HepG2 (cell line): ENCODE results near the gene MALRD1. TPM values are rescaled to one million over a fixed set of nuclear protein-coding genes. Genes with fewer than 3 reads are reported as not detected.

ENCODE experiments used
- ATAC-seq: fragments of 200-7000 bp; cut with Tn5 transposase; 3 replicates; pipeline ENCODE4 v1.9.1; 2020; ENCODE audit warnings: mild to moderate bottlenecking, moderate library complexity
- BruUV-seq: library from RNA; stranded (reverse); fragments of 400-500 nt; replicated peaks from 2 replicates; lab custom pipeline; 2021; lab: Mats Ljungman, UMichigan
- CTCF ChIA-PET: fragments of 300-600 bp; formaldehyde crosslinking; extraction: SDS; loops from one replicate; lab custom pipeline; 2021; ENCODE audit warnings: low total read pairs, inconsistent platforms, low intra/inter-chr PET ratio; lab: Yijun Ruan, JAX
- POLR2A ChIA-PET: fragments of 350-600 bp; sonication (Branson Sonifier 250); formaldehyde crosslinking; loops from one replicate; lab custom pipeline; 2020; ENCODE audit warnings: antibody characterized with exemption, inconsistent platforms; lab: Yijun Ruan, JAX
- DNase-seq: peaks from one replicate; pipeline ENCODE4 v3.0.0-alpha.2; 2015; ENCODE audit warnings: low spot score
- FAIRE-seq: peaks from 3 replicates; lab custom pipeline; 2011; peaks lifted over from hg19 to GRCh38; lab: Jason Lieb, UNC
- H2AFZ ChIP-seq: one replicate; pipeline ENCODE4 v1.6.1; 2011; ENCODE audit warnings: low read length, inconsistent platforms
- H3K27ac ChIP-seq: fragments of 300-600 bp; 3 replicates; pipeline ENCODE4 v1.8.0; 2011; ENCODE audit warnings: mixed run types, mild to moderate bottlenecking, mixed read lengths, low read length, inconsistent platforms; ENCODE audit not compliant: insufficient read depth; ENCODE audit errors: extremely low read length
- H3K27me3 ChIP-seq, 2 experiments: fragments of 200-600 bp in 1 of 2; 2 replicates in 1 of 2; 3 replicates in 1 of 2; pipeline versions ENCODE4 v1.6.0 to v1.8.0; 2011; ENCODE audit warnings: low read length in 2 of 2, mild to moderate bottlenecking in 2 of 2, moderate library complexity in 2 of 2, inconsistent platforms in 1 of 2; ENCODE audit not compliant: insufficient read depth in 2 of 2, control insufficient read depth in 1 of 2
- H3K36me3 ChIP-seq, 2 experiments: fragments of 200-600 bp in 1 of 2; replicated peaks in 1 of 2; 2 replicates in 1 of 2; 3 replicates in 1 of 2; pipeline versions ENCODE4 v1.5.1 to v1.8.0; 2011; ENCODE audit warnings: low read length in 2 of 2, inconsistent platforms in 1 of 2; ENCODE audit not compliant: insufficient read depth in 2 of 2, control insufficient read depth in 1 of 2
- H3K4me1 ChIP-seq: 2 replicates; pipeline ENCODE4 v1.5.1; 2012; ENCODE audit warnings: low read length, inconsistent platforms; ENCODE audit not compliant: insufficient read depth
- H3K4me2 ChIP-seq: 2 replicates; pipeline ENCODE4 v1.6.0; 2011; ENCODE audit warnings: low read depth, low read length, inconsistent platforms
- H3K4me3 ChIP-seq, 3 experiments: fragments of 200-600 bp in 1 of 3; sonication (generic), shearing (Covaris generic) in 1 of 3; replicated peaks in 1 of 3; 2 replicates each; pipeline ENCODE4 v1.5.1; 2011 to 2016; ENCODE audit warnings: low read length in 3 of 3, inconsistent platforms in 2 of 3, low read depth in 2 of 3, mild to moderate bottlenecking in 2 of 3, control low read depth in 1 of 3, mixed read lengths in 1 of 3; ENCODE audit not compliant: insufficient read depth in 1 of 3
- H3K79me2 ChIP-seq: one replicate; pipeline ENCODE4 v1.6.1; 2011; ENCODE audit warnings: low read length, inconsistent platforms; ENCODE audit not compliant: insufficient read depth
- H3K9ac ChIP-seq: 2 replicates; pipeline ENCODE4 v1.6.0; 2011; ENCODE audit warnings: mild to moderate bottlenecking, low read depth, low read length, inconsistent platforms; ENCODE audit not compliant: insufficient read depth
- H3K9me3 ChIP-seq: 2 replicates; pipeline ENCODE4 v1.5.1; 2012; ENCODE audit warnings: mild to moderate bottlenecking, low read length
- H4K20me1 ChIP-seq: 2 replicates; pipeline ENCODE4 v1.6.0; 2011; ENCODE audit warnings: inconsistent platforms, mild to moderate bottlenecking, low read length, moderate library complexity; ENCODE audit not compliant: insufficient read depth
- AGO2 ChIP-seq: fragments of 200-400 bp; formaldehyde crosslinking; optimal IDR thresholded peaks from 2 replicates; pipeline ENCODE3; 2017; ENCODE audit warnings: mild to moderate bottlenecking, low read depth, low read length, moderate library complexity
- EZH2 ChIP-seq: conservative IDR thresholded peaks from 2 replicates; pipeline ENCODE4 v1.6.1; 2012; ENCODE audit warnings: mild to moderate bottlenecking, low read depth, low read length, moderate library complexity
- GMEB1 ChIP-seq: sonication (generic); formaldehyde crosslinking; IDR thresholded peaks from 2 replicates; pipeline ENCODE4 v1.5.1; 2020; ENCODE audit warnings: missing genetic modification reagents, mild to moderate bottlenecking, borderline replicate concordance
- HNRNPK ChIP-seq: fragments of 200-400 bp; formaldehyde crosslinking; IDR thresholded peaks from 2 replicates; pipeline ENCODE4 v1.6.1; 2018; ENCODE audit warnings: low read length, low read depth, moderate library complexity, mild to moderate bottlenecking; ENCODE audit not compliant: poor library complexity, severe bottlenecking
- JUN ChIP-seq: sonication (generic); formaldehyde crosslinking; IDR thresholded peaks from 2 replicates; pipeline ENCODE4 v1.4.0; 2020; ENCODE audit warnings: mild to moderate bottlenecking, missing genetic modification reagents
- KLF11 ChIP-seq: IDR thresholded peaks from 2 replicates; pipeline ENCODE4 v1.6.1; 2016; ENCODE audit warnings: missing compliant biosample characterization
- PRDM10 ChIP-seq: sonication (generic); formaldehyde crosslinking; IDR thresholded peaks from 2 replicates; pipeline ENCODE4 v1.4.0; 2020; ENCODE audit warnings: low read depth, missing genetic modification reagents
- RFX1 ChIP-seq: fragments of 450-650 bp; IDR thresholded peaks from 2 replicates; pipeline ENCODE4 v1.6.1; 2017
- SIX1 ChIP-seq: sonication (generic); formaldehyde crosslinking; IDR thresholded peaks from 2 replicates; pipeline ENCODE4 v1.4.0; 2020; ENCODE audit warnings: missing genetic modification reagents, borderline replicate concordance
- SP1 ChIP-seq, 2 experiments: fragments of 450-650 bp in 1 of 2; sonication (generic) in 1 of 2; formaldehyde crosslinking in 1 of 2; IDR thresholded peaks; 2 replicates each; pipeline versions ENCODE4 v1.4.0 to v1.6.1; 2016 to 2020; ENCODE audit warnings: missing genetic modification reagents in 1 of 2
- SP4 ChIP-seq: sonication (generic); formaldehyde crosslinking; IDR thresholded peaks from 2 replicates; pipeline ENCODE4 v1.8.1; 2023; ENCODE audit warnings: mild to moderate bottlenecking, missing genetic modification reagents
- TRIM24 ChIP-seq: sonication (generic); formaldehyde crosslinking; IDR thresholded peaks from 2 replicates; pipeline ENCODE4 v1.8.0; 2022; ENCODE audit warnings: mild to moderate bottlenecking, missing genetic modification reagents
- ZEB1 ChIP-seq: IDR thresholded peaks from 2 replicates; pipeline ENCODE4 v1.6.1; 2012; ENCODE audit warnings: mild to moderate bottlenecking, low read depth, inconsistent platforms; ENCODE audit not compliant: insufficient replicate concordance
- ZMYM3 ChIP-seq: sonication (generic); formaldehyde crosslinking; IDR thresholded peaks from 2 replicates; pipeline ENCODE4 v1.5.1; 2020; ENCODE audit warnings: mild to moderate bottlenecking, missing genetic modification reagents
- ZNF761 ChIP-seq: sonication (generic); formaldehyde crosslinking; conservative IDR thresholded peaks from 2 replicates; pipeline ENCODE4 v1.4.0; 2020; ENCODE audit warnings: mild to moderate bottlenecking, missing genetic modification reagents
- WGBS: methylation state at CpG from one replicate; pipeline ENCODE4 v1.1.6; 2017; ENCODE audit warnings: low lambda C conversion rate; 5-methylcytosine and 5-hydroxymethylcytosine counted together
- in situ Hi-C: cut with HindIII; loops from 2 replicates; pipeline ENCODE4 v1.10.0; 2017; ENCODE audit warnings: low pct_unique_long_range_greater_than_20kb; ENCODE audit not compliant: extremely low pct_ligation_motif_present
- intact Hi-C: fragments of 100-400 bp; cut with micrococcal nuclease; formaldehyde crosslinking; loops from one replicate; pipeline ENCODE4 v1.10.0; 2022; ENCODE audit not compliant: unreplicated experiment
- polyA plus RNA-seq, 8 experiments: library from polyadenylated mRNA; depleted of rRNA in 3 of 8; stranded (reverse) in 7 of 8; unstranded in 1 of 8; fragments of >200 nt; fragmentation: Illumina TruSeq in 4 of 8; extraction: Trizol in 4 of 8; gene quantifications; 2 replicates each; pipeline versions ENCODE4 v1.2.1 to v1.2.3, GENCODE V29; 2011 to 2016; ENCODE audit warnings: low read depth in 4 of 8, missing spikeins in 1 of 8, mixed read lengths in 1 of 8; ENCODE audit not compliant: insufficient read depth in 1 of 8
- total RNA-seq, 5 experiments: library from RNA; depleted of rRNA; stranded (reverse); fragments of >200 nt; fragmentation: Illumina TruSeq; extraction: Trizol; gene quantifications; 2 replicates each; pipeline ENCODE4 v1.2.3, GENCODE V29; 2016; ENCODE audit warnings: low read depth in 1 of 5

The MALRD1 gene
- total and polyA plus RNA-seq, 2 of the 13 experiments (the other 11 are each of a cell fraction or from before 2014, with no cell fraction given): 5.7 to 15.4 TPM

GRCh38 chr10:19730167-19730906 lies 681.7 kb downstream of the MALRD1 start:
- in situ Hi-C loops (no loop called here), intact Hi-C loops (loop anchor here (5.0 kb wide), 1 partner anchor 458 kb away; no protein-coding TSS in a partner anchor)
- ATAC-seq: no peak
- Histone ChIP-seq H3K27me3 (no peaks in the 10 kb centered on the region), H2AFZ (no peak overlapping the region), H3K9me3 (no peaks in the 10 kb centered on the region), H3K9ac (no peak overlapping the region), H3K4me2 (no peak overlapping the region), H3K36me3 (no peaks in the 10 kb centered on the region), H3K79me2 (no peaks in the 10 kb centered on the region), H4K20me1 (no peaks in the 10 kb centered on the region), H3K27ac (no peak overlapping the region), H3K4me3 (no peak overlapping the region), H3K4me1 (no peaks in the 10 kb centered on the region)
- 37% methylated on average over 2 of the region's 2 CpGs for WGBS
- BruUV-seq: no TSS peak
- DNase-seq: no peak
- CTCF ChIA-PET: no interaction called here
- TF ChIP-seq SIX1 (CRISPR knock-in tag) (no peak), PRDM10 (no peak), AGO2 (no peak), SP1 (IDR thresholded peaks at IDR 0.05) (no peak), SP1 (CRISPR knock-in tag; IDR thresholded peaks at IDR 0.05) (no peak), EZH2 (no peak), GMEB1 (CRISPR knock-in tag) (no peak), ZEB1 (no peak), RFX1 (no peak), SP4 (CRISPR knock-in tag) (no peak), KLF11 (no peak), TRIM24 (no peak), JUN (CRISPR knock-in tag) (no peak), ZMYM3 (CRISPR knock-in tag) (no peak), ZNF761 (no peak), HNRNPK (no peak)
- POLR2A ChIA-PET: no interaction called here
- no peak for FAIRE-seq
